ENCODE measurements around the gene ATF2. TPM values are rescaled to one million over a fixed set of nuclear protein-coding genes. Genes with fewer than 3 reads are reported as not detected.

Gene ATF2
- total and polyA plus RNA-seq, 9 of the 15 experiments (the other 6 are each of a cell fraction or from before 2014, with no cell fraction given): 24.2 to 111 (median 45.9) TPM

DNA sequence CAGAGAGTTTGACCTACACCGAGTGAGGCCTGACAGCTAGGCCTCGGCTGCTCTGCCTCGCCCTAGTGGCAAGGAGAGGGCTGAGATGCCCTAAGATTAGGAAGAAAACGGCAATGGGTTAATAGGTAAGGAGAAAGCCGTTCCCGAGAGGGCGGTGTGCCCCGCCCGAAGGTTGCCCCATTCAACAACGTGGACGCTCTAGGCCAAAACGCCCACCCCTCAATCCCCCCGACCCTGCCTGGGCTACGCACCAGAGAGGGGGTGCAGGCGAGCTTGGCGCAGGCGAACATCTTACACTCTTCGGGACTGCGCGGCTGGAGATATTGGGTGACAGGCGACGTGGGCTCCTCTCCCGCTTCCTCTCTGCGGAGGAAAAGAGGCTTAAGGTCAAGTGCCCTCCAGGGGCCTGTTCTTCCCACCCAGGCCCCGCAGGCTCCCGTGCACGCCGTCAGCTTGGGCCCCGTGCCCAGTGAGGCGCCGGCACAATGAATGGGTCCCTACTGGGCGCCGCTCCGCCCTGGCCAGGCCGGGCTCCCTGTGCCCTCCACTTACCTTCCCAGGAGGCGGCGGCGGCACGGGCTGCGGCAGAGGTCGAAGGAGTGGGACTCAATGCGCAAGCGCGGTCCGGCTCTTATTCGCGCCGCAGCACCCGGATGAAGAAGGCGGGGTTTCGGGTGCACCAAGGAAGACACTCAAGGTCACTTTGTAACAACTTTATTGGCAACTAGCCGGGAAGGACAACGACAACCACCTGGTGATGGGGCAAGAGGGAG, 13.3 kb upstream of the ATF2 start, which contains the start of gene ATP5MC3 (continued):
- TF ChIP-seq, protein P1, sequence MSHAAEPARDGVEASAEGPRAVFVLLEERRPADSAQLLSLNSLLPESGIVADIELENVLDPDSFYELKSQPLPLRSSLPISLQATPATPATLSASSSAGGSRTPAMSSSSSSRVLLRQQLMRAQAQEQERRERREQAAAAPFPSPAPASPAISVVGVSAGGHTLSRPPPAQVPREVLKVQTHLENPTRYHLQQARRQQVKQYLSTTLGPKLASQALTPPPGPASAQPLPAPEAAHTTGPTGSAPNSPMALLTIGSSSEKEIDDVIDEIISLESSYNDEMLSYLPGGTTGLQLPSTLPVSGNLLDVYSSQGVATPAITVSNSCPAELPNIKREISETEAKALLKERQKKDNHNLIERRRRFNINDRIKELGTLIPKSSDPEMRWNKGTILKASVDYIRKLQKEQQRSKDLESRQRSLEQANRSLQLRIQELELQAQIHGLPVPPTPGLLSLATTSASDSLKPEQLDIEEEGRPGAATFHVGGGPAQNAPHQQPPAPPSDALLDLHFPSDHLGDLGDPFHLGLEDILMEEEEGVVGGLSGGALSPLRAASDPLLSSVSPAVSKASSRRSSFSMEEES (CRISPR knock-in tag; IDR thresholded peaks at IDR 0.05): no peak
- no peak for TF ChIP-seq ZNF354B (CRISPR knock-in tag; IDR thresholded peaks at IDR 0.05)
- TF ChIP-seq, protein P2, sequence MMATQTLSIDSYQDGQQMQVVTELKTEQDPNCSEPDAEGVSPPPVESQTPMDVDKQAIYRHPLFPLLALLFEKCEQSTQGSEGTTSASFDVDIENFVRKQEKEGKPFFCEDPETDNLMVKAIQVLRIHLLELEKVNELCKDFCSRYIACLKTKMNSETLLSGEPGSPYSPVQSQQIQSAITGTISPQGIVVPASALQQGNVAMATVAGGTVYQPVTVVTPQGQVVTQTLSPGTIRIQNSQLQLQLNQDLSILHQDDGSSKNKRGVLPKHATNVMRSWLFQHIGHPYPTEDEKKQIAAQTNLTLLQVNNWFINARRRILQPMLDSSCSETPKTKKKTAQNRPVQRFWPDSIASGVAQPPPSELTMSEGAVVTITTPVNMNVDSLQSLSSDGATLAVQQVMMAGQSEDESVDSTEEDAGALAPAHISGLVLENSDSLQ (IDR thresholded peaks at IDR 0.05): 0 out of 2 replicates have a peak, but pooled peaks have one; percentile 18
- peak; percentile 97 for TF ChIP-seq ZKSCAN1 (IDR thresholded peaks at IDR 0.05; ENCODE audit: low read depth, low read length)
- no peak for TF ChIP-seq ZKSCAN8 (CRISPR knock-in tag; IDR thresholded peaks at IDR 0.05)
- no peak for TF ChIP-seq BDP1 (IDR thresholded peaks at IDR 0.05; ENCODE audit: insufficient read depth, insufficient read length)
- TF ChIP-seq DDX20 (tag; IDR thresholded peaks at IDR 0.05; ENCODE audit: low read depth): no peak
- TF ChIP-seq POLR3G (IDR thresholded peaks at IDR 0.05; ENCODE audit: extremely low read depth, insufficient read length, insufficient replicate concordance): no peak
- 0 out of 2 replicates have a peak, but pooled peaks have one; percentile 77 for TF ChIP-seq ZNF589 (CRISPR knock-in tag; IDR thresholded peaks at IDR 0.05; ENCODE audit: low read depth)
- no peak for TF ChIP-seq TEAD2 (tag; IDR thresholded peaks at IDR 0.05)
- no peak; the same call in none of the 2 replicates for TF ChIP-seq EHMT2 (IDR thresholded peaks at IDR 0.05)
- no peak for TF ChIP-seq ZNF696 (CRISPR knock-in tag; conservative IDR thresholded peaks at IDR 0.05)
- no peak for TF ChIP-seq KLF1 (tag; IDR thresholded peaks at IDR 0.05)
- TF ChIP-seq, protein P3, sequence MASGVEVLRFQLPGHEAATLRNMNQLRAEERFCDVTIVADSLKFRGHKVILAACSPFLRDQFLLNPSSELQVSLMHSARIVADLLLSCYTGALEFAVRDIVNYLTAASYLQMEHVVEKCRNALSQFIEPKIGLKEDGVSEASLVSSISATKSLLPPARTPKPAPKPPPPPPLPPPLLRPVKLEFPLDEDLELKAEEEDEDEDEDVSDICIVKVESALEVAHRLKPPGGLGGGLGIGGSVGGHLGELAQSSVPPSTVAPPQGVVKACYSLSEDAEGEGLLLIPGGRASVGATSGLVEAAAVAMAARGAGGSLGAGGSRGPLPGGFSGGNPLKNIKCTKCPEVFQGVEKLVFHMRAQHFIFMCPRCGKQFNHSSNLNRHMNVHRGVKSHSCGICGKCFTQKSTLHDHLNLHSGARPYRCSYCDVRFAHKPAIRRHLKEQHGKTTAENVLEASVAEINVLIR (CRISPR knock-in tag; IDR thresholded peaks at IDR 0.05): no peak
- TF ChIP-seq WHSC1 (IDR thresholded peaks at IDR 0.05; ENCODE audit: low read length): no peak
- 0 out of 2 replicates have a peak, but pooled peaks have one; percentile 90 for TF ChIP-seq CC2D1A (IDR thresholded peaks at IDR 0.05)
- TF ChIP-seq, protein P4, sequence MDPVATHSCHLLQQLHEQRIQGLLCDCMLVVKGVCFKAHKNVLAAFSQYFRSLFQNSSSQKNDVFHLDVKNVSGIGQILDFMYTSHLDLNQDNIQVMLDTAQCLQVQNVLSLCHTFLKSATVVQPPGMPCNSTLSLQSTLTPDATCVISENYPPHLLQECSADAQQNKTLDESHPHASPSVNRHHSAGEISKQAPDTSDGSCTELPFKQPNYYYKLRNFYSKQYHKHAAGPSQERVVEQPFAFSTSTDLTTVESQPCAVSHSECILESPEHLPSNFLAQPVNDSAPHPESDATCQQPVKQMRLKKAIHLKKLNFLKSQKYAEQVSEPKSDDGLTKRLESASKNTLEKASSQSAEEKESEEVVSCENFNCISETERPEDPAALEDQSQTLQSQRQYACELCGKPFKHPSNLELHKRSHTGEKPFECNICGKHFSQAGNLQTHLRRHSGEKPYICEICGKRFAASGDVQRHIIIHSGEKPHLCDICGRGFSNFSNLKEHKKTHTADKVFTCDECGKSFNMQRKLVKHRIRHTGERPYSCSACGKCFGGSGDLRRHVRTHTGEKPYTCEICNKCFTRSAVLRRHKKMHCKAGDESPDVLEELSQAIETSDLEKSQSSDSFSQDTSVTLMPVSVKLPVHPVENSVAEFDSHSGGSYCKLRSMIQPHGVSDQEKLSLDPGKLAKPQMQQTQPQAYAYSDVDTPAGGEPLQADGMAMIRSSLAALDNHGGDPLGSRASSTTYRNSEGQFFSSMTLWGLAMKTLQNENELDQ (CRISPR knock-in tag; IDR thresholded peaks at IDR 0.05; ENCODE audit: borderline replicate concordance): no peak
- no peak for TF ChIP-seq ZNF561 (CRISPR knock-in tag; conservative IDR thresholded peaks at IDR 0.05)
- no peak; the same call in 1 of the 2 replicates for TF ChIP-seq ZNF79 (CRISPR knock-in tag; IDR thresholded peaks at IDR 0.05; ENCODE audit: low read depth)
- TF ChIP-seq, protein P5, sequence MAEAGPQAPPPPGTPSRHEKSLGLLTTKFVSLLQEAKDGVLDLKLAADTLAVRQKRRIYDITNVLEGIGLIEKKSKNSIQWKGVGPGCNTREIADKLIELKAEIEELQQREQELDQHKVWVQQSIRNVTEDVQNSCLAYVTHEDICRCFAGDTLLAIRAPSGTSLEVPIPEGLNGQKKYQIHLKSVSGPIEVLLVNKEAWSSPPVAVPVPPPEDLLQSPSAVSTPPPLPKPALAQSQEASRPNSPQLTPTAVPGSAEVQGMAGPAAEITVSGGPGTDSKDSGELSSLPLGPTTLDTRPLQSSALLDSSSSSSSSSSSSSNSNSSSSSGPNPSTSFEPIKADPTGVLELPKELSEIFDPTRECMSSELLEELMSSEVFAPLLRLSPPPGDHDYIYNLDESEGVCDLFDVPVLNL (CRISPR knock-in tag; IDR thresholded peaks at IDR 0.05; ENCODE audit: low read depth): peak; percentile 85
